Stimulated activated CD8-positive, alpha-beta memory T cell treated with anti-CD3 and anti-CD28 coated beads, Interleukin-12 subunit alpha, Interleukin-12 subunit beta, amount 100 ng/mL, for 4 hours (primary cell): ENCODE results near the gene EPHA6.
"Not testable (repeated sequence)": the region's sequence is repeated elsewhere in the genome, so short reads cannot be mapped to it uniquely, and the experiment has no call there.

Source experiments
- DNase-seq: peaks from one replicate; pipeline ENCODE4 v3.0.0-alpha.2; 2020; ENCODE audit warnings: low read depth

Gene EPHA6

DNA sequence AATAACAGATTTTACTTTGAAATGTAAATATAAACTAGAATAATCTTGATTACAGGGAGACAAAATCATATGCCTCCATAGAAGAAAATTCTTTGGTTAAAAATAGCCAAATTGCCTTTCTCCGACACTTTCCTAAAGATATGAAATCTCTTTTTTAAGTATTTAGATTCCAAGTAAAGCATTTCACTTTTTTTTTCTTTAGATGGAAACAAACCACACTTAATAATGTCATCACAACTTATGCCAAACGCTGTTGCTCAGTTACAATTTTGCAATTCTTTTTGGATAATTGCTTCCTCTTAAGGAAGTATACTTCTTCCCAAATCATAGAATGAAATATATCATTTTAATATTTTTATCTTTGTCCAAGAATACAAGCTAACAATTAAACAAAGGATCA is 656.1 kb downstream of the EPHA6 start:
- DNase-seq = no peak

DNA sequence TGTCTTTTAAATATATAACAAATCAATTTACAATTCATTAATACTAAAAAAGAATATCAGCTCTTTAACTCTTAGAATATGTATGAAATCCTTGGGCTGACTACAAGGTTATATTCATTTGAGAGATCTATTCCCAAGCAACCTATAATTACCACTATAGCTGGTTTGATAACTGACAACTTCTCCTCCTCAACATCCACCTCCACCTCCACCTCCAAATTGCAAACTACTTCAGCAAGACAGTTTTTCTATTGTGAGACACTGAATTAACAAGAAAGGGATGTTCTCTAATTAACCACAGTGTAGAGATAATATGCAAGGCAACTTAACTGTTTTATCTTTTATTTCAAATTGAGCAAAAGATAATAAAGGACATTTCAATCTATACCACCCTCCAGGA is 665.3 kb downstream of the EPHA6 start:
- DNase-seq = no peak

DNA sequence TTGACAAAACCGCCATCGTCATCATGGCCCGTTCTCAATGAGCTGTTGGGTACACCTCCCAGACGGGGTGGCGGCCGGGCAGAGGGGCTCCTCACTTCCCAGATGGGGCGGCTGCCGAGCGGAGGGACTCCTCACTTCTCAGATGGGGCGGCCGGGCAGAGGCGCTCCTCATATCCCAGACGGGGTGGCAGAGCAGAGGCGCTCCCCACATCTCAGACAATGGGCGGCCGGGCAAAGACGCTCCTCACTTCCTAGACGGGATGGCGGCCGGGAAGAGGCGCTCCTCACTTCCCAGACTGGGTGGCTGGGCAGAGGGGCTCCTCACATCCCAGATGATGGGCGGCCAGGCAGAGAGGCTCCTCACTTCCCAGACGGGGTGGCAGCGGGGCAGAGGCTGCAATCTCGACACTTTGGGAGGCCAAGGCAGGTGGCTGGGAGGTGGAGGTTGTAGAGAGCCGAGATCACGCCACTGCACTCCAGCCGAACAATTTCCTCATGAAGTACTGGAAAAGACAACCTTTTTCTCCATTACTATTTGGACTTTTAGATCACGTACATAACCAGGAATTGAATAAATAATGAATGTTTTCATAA is 666.4 kb downstream of the EPHA6 start:
- not testable (repeated sequence) for DNase-seq

DNA sequence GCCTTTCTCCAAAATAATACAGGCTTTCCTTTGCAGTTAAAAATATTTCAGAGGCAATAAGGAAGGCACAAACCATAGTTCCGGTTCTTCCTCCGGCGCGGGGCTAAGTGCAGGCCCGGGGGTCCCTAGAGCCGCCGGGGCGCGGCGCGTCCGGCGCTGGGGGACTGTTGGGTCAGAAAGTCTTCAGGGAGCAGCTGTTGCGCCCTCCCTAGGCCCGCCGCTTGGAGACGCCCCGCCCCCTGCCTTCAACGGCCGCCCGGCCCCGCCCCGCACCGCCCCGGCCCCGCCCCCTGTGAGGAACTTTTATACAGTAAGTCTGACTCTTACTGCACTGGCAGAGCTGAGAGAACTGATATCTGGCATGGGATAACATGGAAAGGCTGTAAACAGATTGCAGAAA is 667.0 kb downstream of the EPHA6 start:
- no peak for DNase-seq

DNA sequence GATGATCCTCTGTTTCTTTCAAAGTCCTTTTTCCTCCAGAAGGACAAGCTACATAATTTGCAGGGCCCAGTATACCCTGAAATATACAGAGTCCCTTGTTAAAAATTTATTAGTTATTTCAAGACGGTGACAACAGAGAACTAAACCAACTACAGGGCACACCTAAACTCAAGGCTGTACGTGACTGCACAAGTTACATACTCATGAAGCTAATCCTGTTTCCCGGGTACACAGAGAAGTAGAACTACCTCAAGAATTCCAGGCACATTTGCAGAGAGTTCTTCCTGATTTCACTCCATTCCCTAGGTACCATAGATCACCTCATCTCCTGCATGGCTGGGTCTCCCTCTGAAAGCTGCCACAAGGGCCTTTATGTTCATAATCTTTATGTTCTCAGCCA is 670.8 kb downstream of the EPHA6 start:
- DNase-seq = no peak

DNA sequence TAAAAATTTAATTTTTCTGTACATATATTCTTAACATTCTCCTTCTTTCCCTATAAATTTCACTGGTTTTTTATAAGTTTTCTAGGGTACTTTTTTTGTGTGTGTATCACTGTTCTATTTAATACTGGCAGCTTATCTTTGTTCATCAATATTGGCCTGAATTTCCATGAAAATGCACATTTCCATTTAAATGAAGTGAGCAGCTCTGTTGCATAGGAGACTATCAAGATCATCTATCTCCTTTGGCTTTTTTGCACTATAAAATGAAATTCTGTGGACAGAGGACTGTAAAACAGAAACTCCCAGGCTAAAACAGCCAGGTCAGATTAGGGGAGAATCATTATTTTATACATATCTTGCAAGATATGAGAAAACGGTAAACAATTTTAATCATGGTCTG is 673.2 kb downstream of the EPHA6 start:
- no peak for DNase-seq

DNA sequence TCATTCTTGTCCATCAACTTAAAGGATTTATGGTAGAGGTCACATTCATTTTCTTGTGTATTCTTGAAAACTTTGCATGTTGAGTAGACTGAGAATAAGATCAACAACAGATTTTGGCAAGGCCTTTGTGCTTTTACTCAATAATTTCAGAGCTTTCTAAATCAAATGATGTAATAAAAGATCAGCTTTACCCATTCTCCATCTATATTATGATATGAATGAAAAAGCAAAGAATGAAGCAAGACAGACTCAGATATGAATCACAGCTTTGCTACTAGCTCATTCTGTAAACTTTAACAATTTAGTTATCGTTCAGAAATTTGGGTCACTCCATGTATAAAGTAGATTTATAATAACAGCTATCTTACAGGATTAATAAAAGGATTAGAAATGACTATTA is 674.3 kb downstream of the EPHA6 start:
- no peak for DNase-seq

DNA sequence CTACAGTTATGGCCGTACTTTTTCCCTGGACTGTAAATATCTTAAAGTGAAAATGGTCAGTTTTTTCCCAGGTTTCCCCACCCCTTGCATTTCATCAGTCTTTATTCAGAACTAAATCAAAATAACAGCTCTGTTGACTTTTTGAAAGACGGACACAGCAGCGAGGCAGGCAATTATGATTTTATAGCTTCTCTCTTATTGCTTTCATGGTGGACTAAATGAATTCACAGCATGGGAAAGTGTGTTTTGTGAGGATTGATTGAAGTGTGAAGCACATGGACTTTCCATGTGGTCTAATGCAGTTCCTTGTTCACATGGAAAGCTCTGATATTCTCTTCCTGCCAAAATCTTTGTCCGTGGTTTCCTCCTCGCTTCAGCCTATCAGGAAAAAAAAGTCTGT is 681.5 kb downstream of the EPHA6 start:
- no peak for DNase-seq

DNA sequence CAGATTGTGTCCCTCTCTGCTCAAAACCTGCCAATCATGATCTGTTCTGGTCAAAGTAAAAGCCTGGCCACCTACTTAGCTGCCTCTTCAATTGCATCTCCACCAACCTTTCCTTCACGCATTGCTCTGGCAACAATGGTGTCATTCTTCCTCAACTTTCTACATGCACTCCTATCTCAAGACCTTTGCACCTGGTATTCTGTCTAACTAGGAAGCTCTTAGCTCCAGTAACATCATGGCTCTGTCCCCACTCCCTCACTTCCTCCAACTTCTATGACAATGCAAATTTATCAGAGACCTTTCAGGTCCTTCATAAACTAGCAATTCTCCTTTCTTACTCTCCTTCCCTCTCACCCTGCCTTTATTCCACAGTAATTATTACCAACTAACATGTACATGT is 682.7 kb downstream of the EPHA6 start:
- DNase-seq = no peak

DNA sequence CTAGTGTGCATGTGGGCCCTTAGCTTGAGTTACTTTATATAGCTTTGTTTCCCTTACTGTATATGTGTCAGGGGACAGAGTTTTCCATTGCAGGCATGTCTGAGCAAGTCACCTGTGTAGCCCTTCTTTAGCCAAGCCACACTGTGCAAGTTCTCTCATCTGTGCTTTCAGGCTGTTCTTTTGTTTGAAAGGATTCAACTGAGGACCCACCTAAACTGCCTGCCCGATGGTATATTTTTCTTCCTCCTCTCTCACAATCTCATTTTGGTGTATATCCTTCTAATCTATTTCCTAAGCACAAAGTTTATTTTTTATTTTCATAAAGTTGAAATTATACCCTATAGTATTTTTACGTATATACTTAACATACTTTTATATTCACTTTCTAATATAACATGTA is 690.1 kb downstream of the EPHA6 start:
- DNase-seq = no peak

DNA sequence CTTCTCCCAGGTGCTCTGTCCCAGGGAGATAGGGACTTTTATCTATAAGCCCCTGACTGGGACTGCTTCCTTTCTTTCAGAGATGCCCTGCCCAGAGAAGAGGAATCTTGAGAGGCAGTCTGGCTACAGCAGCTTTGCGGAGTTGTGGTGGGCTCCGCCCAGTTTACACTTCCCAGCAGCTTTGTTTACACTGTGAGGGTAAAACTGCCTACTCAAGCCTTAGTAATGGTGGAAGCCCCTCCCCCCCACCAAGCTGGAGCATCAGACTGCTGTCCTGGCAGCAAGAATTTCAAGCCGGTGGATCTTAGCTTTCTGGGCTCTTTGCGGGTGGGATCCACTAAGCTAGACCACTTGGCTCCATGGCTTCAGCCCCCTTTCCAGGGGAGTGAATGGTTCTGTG is 696.4 kb downstream of the EPHA6 start:
- DNase-seq = no peak

DNA sequence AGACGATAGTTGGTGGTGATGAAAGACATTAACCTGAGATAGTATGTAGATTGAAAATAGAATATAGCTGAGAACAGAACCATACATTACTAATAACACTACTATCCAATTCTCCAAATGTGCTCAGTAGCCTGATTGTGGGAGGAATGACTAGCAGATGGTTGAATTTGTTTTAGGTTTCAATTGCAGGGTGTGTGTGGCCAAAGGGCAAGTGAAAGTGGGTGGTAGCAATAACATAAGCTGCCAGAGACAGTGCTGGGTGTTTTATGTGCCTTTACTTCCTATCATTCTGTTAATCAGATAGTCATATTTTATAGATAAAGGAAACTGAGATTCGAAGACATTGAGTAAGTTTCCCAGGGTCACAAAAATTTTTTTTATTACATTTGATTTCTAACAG is 700.7 kb downstream of the EPHA6 start:
- DNase-seq = no peak

DNA sequence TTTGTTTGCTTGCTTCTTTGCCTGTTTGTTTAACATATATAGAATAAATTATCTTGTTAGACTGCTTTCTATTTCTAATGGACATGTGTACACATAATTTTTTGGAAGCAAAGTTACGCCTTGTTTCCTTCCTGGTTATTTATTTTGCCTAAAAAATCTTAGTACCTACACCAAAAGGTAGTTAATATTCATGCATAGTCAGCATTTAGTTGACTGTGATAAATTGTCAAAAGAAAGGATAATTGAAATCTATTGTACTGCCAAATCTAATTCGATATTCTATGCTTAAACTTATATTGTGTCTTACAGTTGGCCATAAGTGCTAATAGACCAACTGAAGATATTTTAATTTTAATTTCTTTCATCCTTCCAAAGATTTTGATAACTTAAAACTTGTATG is 716.3 kb downstream of the EPHA6 start:
- DNase-seq = no peak

DNA sequence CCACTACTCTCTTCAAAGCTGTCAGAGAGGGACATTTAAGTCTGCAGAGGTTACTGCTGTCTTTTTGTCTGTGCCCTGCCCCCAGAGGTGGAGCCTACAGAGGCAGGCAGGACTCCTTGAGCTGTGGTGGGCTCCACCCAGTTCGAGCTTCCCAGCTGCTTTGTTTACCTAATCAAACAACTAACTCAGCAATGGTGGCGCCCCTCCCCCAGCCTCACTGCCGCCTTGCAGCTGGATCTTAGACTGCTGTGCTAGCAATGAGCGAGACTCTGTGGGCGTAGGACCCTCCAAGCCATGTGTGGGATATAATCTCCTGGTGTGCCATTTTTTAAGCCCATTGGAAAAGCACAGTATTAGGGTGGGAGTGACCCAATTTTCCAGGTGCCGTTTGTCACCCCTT is 733.2 kb downstream of the EPHA6 start:
- not testable (repeated sequence) for DNase-seq

DNA sequence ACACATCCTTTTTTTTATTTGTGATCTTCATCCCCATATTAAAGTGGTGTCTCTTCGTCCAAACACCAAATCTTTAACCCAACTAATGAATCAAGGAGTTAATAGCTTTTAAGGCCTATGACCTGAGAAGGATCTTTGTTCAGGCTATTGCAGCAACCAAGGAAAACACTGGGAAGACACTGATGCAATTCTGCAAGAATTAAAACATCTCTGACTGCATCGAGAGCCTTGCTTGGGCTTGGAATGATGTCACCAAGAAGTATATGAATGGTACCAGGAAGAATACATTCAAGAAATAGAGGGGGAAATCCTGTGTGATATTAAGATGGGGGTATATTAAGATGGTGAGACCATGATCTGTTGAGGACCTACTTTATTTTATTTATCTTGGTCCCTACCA is 736.0 kb downstream of the EPHA6 start:
- no peak for DNase-seq

DNA sequence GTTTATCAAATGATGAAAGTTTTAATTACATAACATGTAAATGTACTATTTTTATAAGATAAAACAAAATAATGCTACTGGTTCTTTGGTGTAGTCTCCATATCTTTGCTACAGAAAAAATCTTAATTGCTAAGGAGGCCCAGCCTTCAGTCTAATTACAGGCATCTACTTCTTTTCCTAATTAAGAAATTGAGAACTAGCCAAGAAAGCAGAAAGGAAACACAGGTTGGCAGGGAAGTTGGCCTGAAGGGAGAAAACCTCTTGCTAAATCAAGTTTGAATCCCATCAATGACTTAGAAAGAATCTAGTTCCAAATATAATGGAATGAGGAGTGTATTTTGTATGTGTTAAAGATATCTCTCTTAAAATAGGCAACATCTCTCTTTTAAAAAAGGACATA is 737.8 kb downstream of the EPHA6 start:
- no peak for DNase-seq

DNA sequence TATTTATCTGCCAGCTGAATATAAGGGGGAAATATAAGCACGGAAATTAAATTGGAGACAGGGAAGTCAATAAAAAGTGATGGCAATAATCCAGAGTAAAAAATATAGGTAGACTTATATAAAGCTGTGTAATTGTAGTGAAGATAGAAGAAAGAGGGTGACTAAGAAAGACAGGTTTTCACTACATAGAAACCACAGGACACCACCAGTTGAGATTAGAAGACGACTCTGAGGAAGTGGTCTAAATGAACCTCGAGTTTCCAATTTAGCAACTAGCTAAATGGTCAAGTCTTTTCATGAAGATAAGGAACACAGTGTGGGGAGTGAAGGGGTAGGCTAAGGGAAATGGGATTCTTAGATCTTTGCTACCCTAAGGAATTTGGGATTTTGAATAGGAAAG is 761.3 kb downstream of the EPHA6 start:
- DNase-seq = no peak

DNA sequence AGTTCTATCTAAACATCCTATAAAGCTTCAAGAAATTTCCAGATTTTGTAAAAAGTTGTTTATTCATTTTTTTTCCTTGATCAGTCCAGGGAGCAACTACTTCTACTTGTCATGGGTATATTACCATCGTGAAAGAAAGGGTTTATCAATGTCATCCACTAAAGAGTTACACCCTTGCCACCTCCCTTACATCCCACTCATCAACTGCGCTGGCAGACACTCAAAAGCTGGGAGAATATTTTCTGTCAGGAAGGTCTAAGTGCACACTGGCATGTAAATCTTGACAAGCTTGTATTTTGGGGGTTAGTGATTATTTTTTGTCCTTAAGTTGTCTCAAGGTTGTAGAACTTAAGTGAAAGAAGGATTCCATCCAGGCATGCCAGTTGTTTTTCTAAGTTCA is 761.8 kb downstream of the EPHA6 start:
- no peak for DNase-seq

DNA sequence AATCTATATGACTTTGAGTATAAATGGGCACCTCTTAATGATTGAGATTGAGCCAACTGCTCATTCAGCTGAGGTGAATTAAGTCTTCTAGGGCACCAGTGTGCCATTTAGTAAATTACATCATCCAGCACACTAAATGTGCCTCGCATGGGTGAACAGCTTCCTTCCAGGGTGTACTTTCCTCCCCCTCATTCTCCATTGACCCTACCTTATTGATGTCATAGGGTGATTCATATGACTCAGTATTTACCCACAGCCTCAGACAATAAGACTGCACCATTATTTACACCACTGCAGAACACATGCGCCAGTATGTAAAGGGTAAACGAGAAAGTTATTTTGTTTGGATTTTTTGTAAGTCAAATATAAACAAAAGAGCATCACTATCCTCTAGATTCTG is 765.0 kb downstream of the EPHA6 start:
- DNase-seq = no peak

DNA sequence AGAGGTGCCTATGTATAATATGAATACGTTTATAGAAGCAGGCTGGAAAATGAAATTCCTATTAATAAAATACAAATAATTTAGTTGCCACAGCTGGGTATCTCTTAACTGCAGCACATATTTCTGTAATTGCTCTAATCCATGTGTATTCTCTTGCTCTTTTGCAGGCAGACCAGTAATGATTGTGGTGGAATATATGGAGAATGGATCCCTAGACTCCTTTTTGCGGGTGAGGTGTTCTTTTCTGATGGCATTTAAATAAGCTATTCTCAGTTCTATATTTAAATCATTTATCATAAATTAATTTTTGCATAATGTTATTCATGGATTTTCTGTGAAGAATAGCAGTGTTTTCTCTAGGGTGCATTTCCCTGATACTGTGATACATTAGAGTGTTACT is 796.2 kb downstream of the EPHA6 start:
- no peak for DNase-seq

DNA sequence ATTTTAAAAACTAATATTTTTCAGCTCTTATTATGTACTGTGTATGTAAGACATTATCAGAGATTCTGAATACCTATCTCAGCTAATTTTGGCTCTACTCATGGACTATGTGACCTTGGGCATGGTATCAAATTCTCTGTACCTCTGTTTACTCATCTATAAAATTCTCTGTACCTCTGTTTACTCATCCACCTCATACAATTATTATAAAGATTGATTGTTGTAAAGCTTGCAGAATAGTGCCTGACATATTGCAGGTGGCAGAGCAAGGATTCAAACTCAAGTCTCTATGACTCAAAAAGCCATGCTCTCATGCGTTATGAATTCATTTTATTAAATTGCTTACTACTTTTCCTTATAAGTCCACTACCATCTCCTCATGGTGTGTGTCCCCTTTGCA is 798.2 kb downstream of the EPHA6 start:
- DNase-seq = no peak

DNA sequence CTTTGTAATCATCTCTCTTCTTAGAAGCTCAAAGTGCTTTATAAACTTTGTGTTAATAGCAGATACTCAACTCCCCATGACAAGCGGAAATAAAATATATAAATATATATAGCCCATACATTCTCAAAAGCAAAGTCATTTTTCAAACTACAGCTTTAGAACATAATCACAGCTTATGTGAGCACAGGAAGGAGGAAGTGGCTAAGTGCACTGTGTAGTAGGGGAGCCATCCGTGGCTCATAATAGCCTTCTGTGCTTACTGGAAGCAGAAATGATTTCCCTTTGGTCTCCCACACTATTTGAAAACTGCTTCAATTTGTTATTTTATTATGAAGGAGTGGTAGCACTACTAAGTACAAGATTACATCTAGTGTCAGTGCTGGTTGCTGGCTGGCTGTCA is 798.7 kb downstream of the EPHA6 start:
- no peak for DNase-seq

DNA sequence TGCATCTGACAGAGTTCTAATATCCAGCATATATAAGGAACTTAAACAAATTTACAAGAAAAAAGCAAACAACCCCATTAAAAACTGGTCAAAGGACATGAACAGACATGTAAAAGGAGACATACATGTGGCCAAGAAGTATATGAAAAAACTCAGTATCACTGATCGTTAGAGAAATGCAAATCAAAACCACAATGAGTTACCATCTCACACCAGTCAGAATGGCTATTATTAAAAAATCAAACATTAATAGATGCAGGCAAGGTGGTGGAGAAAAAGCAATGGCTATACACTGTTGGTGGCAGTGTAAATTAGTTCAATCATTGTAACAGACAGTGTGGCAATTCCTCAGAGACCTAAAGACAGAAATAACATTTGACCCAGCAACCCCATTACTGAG is 806.1 kb downstream of the EPHA6 start:
- DNase-seq = not testable (repeated sequence)

DNA sequence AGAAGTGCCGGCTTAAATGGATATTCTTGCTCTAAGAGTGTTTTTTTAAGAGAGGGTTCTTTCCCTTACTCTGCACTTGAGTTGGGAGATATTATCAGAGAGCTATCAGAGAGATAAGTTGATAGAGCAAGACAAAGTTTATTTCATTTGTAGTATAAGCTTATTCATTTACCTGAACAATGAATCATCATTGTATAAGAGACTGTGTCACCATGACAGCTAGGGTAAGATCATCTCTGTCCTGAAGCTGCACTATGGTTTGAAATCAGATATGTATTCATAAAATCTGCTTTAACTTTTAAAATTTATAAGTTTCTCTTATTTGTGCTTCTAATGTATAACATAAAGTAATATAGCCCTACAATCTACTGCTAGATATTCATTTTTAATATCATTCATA is 822.1 kb downstream of the EPHA6 start:
- no peak for DNase-seq

DNA sequence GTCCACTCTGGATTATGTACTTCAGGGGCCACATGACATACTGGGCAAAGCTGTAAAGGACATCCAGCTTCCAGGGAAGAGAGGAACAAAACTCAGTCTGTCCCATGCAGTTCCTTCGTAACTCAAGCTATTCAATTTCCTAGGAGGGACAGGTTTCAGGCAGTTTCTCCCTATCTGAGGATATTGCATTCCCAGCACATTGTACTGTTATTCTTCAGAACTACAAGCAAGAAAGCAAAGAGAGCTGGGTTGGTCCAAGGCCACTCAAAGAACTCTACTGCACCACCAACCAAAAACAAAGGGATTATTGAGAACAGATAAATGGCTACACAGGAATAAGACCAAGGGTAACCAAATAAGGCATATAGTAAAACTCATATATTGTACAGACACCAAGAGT is 832.5 kb downstream of the EPHA6 start:
- DNase-seq = no peak
